Activated naive CD8-positive, alpha-beta T cell treated with anti-CD3 and anti-CD28 coated beads, Interleukin-2, amount 50 U/mL, for 16 hours (primary cell): ENCODE data around the gene SHANK1.
A peak's percentile ranks its signal among the peaks of the same experiment; 100 is the strongest.

Experiments
- DNase-seq: peaks from one replicate; pipeline ENCODE4 v3.0.0-alpha.2; 2020; ENCODE audit warnings: low read depth, low spot score

The SHANK1 gene

DNA sequence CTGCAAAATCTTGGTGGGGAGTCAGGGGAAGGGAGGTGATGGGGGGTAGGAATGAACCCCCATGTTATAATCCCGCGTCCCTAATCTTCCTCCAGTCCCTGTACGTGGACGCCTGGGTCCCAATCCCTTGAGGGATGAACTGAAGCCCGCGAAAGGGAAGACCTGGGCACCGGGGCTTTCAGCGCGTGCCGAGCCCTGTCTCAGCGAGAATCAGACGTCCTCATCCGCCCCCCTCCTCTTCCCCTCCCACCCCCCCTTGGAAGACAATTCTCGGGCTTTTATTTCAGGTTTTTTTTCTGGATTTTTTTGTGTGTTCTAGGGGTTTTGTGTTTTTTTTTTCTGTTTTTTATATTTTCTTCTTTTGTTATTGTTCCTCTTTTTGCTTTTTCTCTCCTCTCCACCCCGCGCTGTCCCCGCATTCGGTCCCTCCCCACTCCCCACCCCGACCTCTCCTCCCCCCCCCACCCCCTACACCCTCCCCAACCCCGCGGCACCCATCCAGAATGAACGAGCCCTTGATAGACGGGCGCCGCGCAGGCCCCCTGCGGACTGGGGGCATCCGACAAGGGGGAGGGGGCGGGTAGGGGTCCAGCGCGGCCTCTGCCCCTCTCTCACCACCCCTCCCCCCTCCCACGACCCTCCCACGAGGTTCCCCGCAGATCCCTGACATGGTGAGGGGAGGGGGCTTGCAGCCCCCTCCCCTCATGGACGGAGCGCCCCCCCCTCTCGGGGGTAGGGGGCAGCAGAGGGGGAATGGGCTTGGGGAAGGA, 60.1 kb downstream of the SHANK1 start:
- DNase-seq = no peak

DNA sequence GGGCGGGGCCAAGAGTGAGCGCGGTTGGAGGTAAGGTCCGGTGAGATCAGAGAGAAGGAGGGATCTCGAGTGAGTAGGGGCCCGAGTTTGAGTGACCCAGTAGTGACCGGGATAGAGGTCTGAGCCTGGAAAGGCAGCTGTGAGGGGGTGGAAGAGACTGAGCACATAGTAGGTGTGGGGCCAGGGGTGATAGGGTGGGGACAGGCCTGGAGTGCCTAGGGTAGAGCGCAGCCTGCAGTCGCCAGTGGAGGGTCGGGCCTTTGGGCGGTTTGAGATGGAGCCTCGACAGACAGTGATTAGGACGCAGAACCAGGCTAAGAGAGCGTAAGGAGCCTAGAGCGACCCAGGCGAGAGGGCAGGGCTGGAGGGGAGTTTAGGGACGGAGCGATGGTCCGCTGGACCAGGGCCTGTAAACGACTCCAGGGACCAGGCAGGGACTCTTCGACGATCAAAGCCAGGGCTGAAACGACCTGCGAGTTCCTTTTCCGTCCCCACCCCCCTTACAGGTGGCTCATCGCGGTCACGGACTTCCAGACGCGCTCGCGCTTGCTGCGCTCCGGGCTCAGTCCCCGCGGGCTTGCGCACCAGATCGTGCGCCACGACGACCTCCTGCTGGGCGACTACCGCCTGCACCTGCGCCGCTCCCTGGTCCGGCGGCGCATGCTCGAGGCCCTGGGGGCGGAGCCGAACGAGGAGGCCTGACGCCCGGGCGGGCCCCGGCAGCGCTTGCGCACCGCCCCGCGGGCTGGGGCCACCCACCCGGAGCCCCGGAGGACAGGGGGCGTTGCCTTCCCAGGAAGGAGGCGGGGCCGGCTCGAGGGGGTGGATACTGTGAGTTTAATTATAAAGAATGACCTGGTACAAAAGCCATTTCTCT, 60.9 kb downstream of the SHANK1 start:
- DNase-seq = peak; percentile 49

DNA sequence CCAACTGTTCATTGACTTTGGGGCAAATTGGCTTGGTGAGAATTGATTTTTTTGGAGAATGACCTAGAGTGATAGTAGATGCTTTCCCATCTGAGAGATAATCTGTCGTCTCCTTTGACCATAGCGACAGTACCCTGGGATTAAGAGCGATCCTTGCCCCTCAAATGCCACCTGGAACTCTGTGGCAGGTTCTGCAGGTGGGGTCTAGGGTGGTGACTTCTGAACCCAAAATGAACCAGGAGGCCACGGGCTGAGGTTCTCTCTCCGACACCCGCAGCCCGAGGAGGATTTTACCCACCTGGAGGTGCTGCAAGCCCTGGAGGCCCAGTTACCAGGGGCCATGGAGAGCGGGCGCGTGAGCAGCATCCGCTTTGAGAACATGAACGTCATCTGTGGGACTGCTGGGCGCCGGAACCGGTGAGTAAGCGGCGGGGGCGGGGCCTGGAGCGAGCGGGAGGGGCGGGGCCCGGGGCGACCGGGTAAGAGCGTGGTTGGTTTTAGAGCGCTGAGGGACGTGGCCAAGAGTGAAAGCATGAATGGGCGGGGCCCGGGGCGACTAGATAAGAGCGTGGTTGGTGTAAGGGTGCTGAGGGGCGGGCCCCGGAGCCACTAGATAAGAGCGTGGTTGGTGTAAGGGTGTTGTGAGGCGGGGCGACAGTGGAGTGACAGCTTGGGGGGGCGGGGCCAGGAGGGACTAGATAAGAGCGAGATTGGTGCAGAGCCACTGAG, 61.7 kb downstream of the SHANK1 start:
- DNase-seq = peak; percentile 85

GRCh38 chr19:50657222-50657669, 62.4 kb downstream of the SHANK1 start:
- no peak for DNase-seq

DNA sequence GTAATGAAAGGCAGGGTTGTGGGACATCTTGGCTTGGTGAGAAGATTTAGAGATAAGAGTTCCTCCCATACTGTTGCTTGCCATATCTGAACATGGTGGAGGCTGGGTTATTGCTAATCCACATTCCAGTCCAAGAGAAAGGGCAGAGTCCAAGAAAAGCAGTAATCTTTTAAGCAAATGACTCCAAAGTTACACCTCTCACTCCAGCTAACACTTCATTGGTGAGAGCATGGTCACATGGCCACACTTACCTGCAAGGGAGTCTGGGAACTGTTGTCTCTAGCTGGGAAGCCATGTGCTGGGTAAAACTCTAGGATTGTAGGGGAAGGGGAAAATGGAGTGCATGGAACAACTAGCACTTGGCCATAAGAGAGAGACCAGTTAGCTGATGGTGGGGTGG, 64.7 kb downstream of the SHANK1 start:
- DNase-seq = no peak

GRCh38 chr19:50652722-50653121, 66.9 kb downstream of the SHANK1 start:
- no peak for DNase-seq

DNA sequence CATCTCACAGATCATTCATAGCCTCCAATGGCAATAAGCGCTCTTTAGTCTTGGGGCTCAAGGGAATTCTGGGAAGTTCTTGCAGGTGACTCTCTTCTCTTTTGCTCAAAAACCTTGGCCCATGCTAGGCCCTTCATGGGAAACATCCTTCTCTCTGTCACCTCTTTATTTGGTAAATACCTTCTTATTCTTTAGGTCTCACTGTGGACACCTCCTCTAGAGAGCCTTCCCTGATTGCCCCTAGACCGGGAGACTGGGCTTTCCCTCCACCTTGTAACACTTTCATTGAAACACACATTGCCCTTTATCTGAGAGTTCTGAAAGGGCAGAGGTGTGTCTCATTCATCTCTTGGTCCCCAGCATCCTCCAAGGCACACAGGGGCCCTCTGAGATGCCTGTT, 68.4 kb downstream of the SHANK1 start:
- no peak for DNase-seq

GRCh38 chr19:50649433-50650391, 69.9 kb downstream of the SHANK1 start, which contains the start of gene C19orf81:
TSS of gene C19orf81 (plus strand) at chr19:50649445. CDS start at chr19:50649445, 0 bp downstream.
- DNase-seq = no peak

GRCh38 chr19:50648659-50649058, 70.9 kb downstream of the SHANK1 start:
- no peak for DNase-seq

- DNase-seq = no peak
Observed at GRCh38 chr19:50647879-50648615, 71.6 kb downstream of the SHANK1 start.

- DNase-seq = no peak
Observed at GRCh38 chr19:50646074-50646807, 73.4 kb downstream of the SHANK1 start.

- DNase-seq = no peak
Observed at GRCh38 chr19:50645107-50645506, 74.5 kb downstream of the SHANK1 start.

- no peak for DNase-seq
Observed at GRCh38 chr19:50644315-50644915, 75.2 kb downstream of the SHANK1 start.

- no peak for DNase-seq
Observed at GRCh38 chr19:50640368-50640767, 79.2 kb downstream of the SHANK1 start.

- peak; percentile 14 for DNase-seq
Observed at GRCh38 chr19:50639121-50640112, 80.2 kb downstream of the SHANK1 start, which contains the start of gene SYT3. TSS of gene SYT3 (minus strand) at chr19:50639881. CDS start at chr19:50637411, 2,470 bp downstream.

DNA sequence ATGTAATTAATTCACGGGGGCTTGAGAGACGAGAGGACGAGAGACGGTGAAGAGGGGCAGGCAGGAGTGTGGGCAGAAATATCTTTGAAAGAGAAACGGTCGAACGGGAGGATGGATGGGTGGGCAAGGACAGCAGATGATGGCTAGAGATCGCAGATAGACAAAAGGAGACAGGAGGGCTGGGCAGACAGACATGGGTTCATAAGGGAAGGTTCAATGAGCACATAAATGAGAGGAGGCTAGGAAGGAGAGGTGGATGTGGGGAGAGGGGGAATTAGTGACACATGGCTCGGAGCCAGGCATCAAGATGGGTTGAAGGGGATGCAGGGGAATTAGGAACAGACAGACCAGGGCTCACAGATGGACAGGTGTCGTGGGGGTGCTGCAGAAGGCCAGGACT, 81.0 kb downstream of the SHANK1 start:
- no peak for DNase-seq

DNA sequence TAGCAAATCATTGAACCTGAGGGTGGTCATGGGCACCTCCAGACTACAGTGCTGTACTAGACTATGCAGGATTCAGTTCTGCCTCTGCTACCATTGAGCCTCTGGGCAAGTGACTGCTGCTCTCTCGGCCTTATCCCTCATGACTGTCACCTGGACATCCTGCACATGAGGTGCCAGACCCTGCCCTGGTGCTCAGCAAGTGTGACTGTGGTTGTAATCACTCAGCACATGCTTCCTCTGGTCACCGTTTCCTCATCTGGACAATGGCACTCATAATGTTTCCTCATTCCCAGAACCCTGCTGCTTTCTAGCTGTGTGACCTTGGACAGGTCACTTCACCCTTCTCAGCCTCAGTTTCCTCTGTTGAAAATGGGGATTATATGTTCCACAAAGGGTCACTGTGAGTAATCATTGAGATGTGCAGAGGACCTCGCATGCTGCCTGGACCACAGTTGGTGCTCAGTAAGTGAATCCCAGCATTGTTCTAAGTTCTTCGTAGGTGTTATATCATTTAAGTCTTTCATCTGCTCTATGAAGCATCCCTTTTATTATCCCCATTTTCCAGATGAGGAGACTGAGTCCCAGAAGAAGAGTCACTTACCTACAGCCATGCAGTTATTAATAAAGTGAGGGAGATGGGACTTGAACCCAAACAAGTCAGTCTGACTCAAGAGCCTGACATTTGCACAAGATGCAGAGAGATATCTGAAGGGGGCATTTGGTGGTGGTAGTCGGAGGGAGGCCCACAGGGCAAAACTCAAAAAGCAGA, 83.1 kb downstream of the SHANK1 start:
- DNase-seq = no peak
